ENCODE measurements around the gene DSCAML1.
A peak's percentile ranks its signal among the peaks of the same experiment; 100 is the strongest.

Gene DSCAML1

GRCh38 chr11:117825538-117826189 lies 28.6 kb upstream of the DSCAML1 start:
- TF ChIP-seq, protein P1, sequence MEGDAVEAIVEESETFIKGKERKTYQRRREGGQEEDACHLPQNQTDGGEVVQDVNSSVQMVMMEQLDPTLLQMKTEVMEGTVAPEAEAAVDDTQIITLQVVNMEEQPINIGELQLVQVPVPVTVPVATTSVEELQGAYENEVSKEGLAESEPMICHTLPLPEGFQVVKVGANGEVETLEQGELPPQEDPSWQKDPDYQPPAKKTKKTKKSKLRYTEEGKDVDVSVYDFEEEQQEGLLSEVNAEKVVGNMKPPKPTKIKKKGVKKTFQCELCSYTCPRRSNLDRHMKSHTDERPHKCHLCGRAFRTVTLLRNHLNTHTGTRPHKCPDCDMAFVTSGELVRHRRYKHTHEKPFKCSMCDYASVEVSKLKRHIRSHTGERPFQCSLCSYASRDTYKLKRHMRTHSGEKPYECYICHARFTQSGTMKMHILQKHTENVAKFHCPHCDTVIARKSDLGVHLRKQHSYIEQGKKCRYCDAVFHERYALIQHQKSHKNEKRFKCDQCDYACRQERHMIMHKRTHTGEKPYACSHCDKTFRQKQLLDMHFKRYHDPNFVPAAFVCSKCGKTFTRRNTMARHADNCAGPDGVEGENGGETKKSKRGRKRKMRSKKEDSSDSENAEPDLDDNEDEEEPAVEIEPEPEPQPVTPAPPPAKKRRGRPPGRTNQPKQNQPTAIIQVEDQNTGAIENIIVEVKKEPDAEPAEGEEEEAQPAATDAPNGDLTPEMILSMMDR (IDR thresholded peaks at IDR 0.05; ENCODE audit: low read depth, low read length), result no peak
- DNase-seq (ENCODE audit: extremely low read depth, low read depth), result no peak

- TF ChIP-seq, protein P1 (IDR thresholded peaks at IDR 0.05; ENCODE audit: low read depth, low read length), result no peak
- DNase-seq (ENCODE audit: extremely low read depth, low read depth), result no peak
Measured at GRCh38 chr11:117824571-117825537, 27.8 kb upstream of the DSCAML1 start, which contains the start of gene FXYD2. FXYD2 (minus strand) TSS chr11:117824744; CDS start chr11:117824678, 66 bp downstream.

GRCh38 chr11:117823946-117824420 lies 27.0 kb upstream of the DSCAML1 start:
- TF ChIP-seq, protein P1 (IDR thresholded peaks at IDR 0.05; ENCODE audit: low read depth, low read length), result no peak
- DNase-seq (ENCODE audit: extremely low read depth, low read depth), result no peak

DNA sequence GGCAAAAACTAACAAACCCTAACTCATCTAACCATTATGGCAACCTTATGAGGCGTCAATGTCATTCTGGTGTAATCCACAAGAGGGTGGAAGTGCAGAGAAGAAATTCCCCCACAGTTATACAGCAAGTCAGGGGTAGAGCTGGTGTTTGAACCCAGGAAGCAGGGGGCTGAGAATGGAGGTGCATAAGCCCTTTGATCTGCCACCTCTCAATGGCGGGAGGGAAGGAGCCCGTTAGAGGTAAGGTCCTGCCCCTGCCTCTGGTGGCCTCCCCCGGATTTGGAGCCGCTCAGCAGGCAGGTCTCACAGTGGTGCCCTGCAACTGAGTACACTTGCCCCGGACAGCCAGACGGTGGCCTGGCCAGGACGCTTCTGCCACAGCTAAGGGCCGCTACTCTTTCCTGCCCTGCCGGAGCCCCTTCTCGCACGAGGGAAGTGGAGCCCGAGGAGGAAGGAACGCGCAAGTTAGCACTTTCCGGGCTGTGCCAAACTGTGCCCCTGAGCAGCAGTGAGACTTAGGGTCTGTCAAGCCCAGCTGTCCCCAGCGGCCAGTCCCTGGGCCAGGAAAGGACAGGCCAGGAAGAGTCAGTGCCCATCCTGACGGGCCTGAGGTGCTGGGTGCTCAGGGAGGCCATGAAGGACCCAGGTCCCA lies 26.4 kb upstream of the DSCAML1 start:
- TF ChIP-seq, protein P1 (IDR thresholded peaks at IDR 0.05; ENCODE audit: low read depth, low read length), result no peak
- no peak for DNase-seq (ENCODE audit: extremely low read depth, low read depth)

DNA sequence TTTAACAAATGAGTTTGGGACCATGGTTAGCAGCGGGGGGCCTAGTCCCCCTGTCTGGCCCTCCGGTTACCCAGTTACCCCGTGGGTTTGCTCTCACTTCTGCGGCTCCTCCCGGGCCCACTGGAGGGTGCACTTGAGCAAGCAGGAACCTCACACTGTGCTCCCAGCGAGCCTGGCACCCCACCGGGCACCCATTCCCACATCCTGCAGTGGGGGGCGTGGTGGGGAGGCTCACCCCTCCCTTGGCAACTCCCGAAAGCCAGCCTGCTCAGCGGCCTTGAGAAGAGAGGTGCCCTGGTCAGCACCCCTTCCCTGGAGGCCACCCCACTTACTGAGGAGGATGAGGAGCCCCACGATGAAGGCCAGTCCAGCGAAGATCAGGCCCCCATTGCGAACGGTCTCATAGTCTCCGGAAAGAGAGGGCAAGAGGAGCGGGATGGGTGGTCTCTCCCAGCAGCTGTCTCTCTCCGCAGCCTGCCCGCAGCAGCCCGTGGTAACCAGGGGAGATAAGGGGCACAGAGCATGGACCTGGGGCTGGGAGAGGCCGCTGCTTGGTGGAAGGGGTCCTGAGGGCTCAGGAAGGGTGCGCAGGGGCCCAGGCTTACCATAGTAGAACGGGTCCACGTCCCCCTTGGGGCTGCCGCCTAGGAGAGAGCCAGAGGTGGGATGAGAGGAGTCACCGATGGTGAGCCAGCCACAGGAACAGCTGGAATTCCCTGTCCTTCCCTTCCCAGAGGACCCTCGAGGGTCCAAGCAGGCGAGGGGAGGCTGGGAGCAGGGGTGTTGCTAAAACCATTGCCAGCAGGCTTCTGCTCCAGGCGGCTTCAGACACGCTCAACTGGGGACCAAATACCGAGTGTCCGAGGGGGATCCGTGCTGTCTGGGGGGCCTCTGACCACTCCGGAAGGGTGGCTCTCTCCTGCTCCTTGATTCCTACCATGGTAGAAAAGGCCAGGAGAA lies 25.3 kb upstream of the DSCAML1 start:
- no peak for DNase-seq (ENCODE audit: extremely low read depth, low read depth)
- TF ChIP-seq, protein P1 (IDR thresholded peaks at IDR 0.05; ENCODE audit: low read depth, low read length), result peak; percentile 31

DNA sequence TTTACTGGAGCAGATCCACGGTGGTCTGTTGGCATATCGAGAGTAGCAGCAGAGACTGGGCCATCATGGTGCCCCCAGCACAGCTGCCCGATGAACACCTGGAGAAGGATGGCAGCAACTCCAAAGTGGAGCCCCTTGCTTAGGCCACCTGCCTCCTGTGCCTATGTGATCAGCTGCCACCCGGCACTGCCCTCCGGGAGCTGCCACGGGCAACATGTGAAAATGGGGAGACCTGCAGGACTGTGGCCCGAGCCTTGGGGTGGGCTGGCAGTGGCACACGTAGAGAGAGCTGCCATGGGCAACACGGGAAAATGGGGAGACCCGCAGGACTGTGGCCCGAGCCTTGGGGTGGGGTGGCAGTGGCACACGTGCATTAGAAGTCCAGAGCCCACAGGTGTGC lies 24.4 kb upstream of the DSCAML1 start:
- DNase-seq (ENCODE audit: extremely low read depth, low read depth), result no peak
- TF ChIP-seq, protein P1 (IDR thresholded peaks at IDR 0.05; ENCODE audit: low read depth, low read length), result no peak
